WERI-Rb-1 (cell line): ENCODE results near the gene COL20A1.

Experiments used
- DNase-seq: peaks from one replicate; pipeline ENCODE4 v3.0.0-alpha.2; 2020
- H3K27ac ChIP-seq: fragments of 250-450 bp; sonication (Bioruptor Pico); 2 replicates; pipeline ENCODE4 v1.5.1; 2020; ENCODE audit warnings: mild to moderate bottlenecking, moderate library complexity
- H3K27me3 ChIP-seq: fragments of 250-450 bp; sonication (Bioruptor Pico); 2 replicates; pipeline ENCODE4 v1.5.1; 2021; ENCODE audit warnings: mild to moderate bottlenecking, low read depth, moderate library complexity; ENCODE audit not compliant: insufficient read depth, severe bottlenecking
- H3K36me3 ChIP-seq: fragments of 250-450 bp; sonication (Bioruptor Pico); 2 replicates; pipeline ENCODE4 v1.5.1; 2020; ENCODE audit warnings: mild to moderate bottlenecking, moderate library complexity
- H3K4me3 ChIP-seq: 2 replicates; pipeline ENCODE4 v1.5.1; 2011; ENCODE audit warnings: low read depth, mild to moderate bottlenecking, control low read depth, low read length
- H3K9me3 ChIP-seq: fragments of 250-450 bp; sonication (Bioruptor Pico); 2 replicates; pipeline ENCODE4 v1.5.1; 2021; ENCODE audit warnings: mild to moderate bottlenecking, moderate library complexity; ENCODE audit not compliant: severe bottlenecking
- TF ChIP-seq, protein P1 (sequence below): IDR thresholded peaks from 2 replicates; pipeline ENCODE4 v1.5.1; 2011; ENCODE audit warnings: low read depth, mild to moderate bottlenecking, control low read depth, inconsistent platforms, low read length

The COL20A1 gene

DNA sequence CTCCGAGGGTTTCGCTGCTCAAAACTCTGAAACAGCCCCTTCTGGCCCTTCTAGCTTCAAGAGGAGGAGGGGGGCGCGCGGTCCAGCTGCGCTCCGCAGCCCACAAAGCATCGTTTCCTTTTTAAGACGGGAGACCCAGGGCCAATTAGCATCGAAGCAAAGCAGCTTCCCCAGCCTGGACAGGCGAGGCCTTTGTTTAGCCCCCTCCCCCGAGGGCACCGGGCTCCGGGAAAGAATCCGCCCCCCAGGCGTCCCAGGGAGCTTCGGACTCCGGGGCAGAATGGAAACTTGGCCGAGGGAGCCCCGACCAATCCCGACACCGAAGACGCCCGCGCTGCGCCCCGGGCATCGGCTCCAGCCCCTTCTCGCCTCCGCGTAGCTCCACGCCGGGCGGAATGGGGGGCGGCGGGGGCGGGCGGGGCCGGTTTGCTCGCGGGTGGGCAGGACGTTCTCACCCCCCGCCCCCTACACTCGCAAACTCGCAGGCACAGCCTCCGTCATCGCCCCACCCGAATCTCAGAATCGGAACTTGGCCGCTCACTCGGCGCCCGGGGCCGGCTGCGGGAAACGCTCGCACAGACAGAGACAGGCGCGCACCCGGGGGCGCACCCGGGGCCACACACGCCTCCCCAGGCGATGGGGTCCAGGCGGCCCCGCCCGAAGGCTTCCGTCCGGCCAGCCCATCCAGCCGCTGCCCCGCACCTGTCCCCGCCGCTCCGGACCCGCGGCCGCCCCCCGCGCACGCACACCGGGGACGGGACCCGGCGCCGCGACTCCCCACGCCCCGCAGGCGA lies 39.4 kb upstream of the COL20A1 start:
- TF ChIP-seq, protein P1, sequence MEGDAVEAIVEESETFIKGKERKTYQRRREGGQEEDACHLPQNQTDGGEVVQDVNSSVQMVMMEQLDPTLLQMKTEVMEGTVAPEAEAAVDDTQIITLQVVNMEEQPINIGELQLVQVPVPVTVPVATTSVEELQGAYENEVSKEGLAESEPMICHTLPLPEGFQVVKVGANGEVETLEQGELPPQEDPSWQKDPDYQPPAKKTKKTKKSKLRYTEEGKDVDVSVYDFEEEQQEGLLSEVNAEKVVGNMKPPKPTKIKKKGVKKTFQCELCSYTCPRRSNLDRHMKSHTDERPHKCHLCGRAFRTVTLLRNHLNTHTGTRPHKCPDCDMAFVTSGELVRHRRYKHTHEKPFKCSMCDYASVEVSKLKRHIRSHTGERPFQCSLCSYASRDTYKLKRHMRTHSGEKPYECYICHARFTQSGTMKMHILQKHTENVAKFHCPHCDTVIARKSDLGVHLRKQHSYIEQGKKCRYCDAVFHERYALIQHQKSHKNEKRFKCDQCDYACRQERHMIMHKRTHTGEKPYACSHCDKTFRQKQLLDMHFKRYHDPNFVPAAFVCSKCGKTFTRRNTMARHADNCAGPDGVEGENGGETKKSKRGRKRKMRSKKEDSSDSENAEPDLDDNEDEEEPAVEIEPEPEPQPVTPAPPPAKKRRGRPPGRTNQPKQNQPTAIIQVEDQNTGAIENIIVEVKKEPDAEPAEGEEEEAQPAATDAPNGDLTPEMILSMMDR: no peak
- no peak for DNase-seq
- no peak overlapping the region for H3K27ac ChIP-seq
- no peaks in the 10 kb centered on the region for H3K36me3 ChIP-seq
- H3K4me3 ChIP-seq: peak overlapping the region; percentile 27
- H3K9me3 ChIP-seq: no peaks in the 10 kb centered on the region
- H3K27me3 ChIP-seq: peaks cover 10% of the 10 kb centered on the region

DNA sequence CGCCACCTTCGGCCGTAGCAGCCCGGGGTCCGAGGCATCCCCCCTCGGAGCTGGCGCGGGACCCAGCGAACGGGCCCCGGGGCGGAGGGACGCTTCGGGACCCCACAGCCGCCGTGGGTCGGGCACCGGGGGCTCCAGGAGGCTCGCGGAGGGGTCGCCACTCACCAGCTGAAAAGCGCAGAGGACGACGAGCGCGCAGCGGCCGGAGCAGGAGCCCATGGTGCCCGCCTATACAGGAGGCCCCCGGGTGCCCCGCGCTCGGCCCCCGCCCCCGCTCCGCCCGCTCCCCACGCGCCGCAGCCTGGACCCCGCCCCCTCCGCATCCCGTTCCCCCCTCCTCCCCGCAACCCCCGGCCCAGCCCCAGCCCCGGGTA lies 38.8 kb upstream of the COL20A1 start, which contains the start of gene NKAIN4:
Gene NKAIN4 (minus strand): TSS at position 232 of the 374 bp plus-strand sequence. CDS start 13 bp downstream, at position 219.
- H3K27ac ChIP-seq: no peak within 1 kb of the TSS
- DNase-seq: no peak
- peak within 1 kb of the TSS; percentile 27 for H3K4me3 ChIP-seq
- H3K36me3 ChIP-seq: no peaks in the 10 kb centered on the region
- H3K27me3 ChIP-seq: peaks cover 10% of the 10 kb centered on the region
- H3K9me3 ChIP-seq: no peaks in the 10 kb centered on the region
- TF ChIP-seq, protein P1: no peak

DNA sequence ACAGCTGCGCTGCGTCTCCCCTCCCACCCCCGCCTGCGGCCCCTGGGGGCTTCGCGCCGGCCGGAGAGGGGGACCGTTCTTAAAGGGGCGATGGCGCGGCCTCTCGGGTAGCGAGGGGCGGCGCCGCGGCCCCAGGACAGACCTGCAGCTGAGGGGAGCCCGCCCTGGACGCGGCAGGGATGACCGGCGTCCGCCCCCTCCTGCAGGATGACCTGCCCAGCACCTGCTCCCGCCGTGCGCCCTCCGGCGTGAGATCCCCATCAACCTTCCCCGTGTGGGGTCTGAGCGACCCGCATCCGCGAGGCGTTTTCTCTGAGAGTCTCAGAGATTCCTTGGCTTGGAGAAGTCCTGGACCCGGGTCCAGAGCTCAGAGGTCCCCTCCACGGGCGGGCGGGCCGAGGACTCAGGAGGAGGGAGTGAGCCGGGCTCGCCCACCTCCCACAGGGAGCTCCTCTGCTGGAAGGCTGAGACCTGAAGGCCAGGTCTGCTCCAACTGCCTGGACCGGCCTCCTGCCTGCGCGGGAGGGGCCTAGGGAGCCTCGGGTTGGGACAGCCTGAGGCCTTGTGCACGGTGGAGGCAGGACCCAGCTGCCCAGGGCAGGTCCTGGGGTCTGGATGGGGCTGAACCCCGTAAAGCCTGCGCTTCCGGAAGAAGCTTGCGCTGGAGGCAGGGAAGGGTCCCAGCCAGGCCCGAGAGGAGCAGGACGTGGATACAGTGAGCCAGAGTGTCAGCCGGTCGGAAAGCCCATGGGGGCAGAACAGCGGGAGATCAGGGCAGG lies 38.2 kb upstream of the COL20A1 start:
- DNase-seq: peak; percentile 51
- Histone ChIP-seq H3K36me3 (no peaks in the 10 kb centered on the region), H3K9me3 (no peaks in the 10 kb centered on the region), H3K27me3 (peaks cover 10% of the 10 kb centered on the region), H3K4me3 (peak overlapping the region; percentile 21), H3K27ac (no peak overlapping the region)
- TF ChIP-seq, protein P1: peak; percentile 51

DNA sequence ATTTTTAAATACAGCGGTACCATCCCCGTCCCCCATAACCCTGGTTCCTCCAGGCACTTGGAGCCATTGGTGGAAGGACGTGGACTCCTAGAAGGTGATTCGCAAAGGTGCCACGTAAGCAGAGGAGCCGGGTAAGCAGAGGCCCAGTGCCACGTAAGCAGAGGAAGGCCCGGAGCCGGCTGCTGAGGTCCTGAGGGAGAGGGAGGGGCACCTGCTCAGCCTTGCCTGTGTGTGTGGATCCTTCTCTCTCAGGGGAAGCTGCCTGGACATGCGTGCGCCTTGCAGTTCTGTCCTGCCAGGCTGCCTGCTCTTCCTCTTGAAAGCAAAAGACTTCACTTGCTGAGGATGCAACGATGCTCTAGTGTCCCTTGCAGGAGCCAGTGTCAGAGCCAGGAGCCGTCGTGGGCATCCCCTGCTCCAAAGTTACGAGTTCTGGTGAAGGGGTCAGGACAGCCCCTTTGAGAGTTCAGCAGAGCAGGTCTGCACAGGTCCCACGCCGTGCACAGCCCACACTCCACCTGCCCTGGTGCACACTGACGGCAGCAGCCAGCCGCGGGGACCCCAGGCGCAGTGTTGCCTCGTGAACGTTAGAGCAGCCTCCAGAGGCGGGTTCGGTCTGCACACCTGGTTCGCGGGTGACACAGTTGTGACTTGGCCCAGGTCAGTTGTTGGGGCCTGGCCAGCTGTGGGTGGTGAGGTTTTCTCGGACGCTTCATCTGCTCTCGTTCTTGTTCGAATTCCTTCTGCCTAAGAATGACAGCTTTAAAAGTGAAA lies 36.9 kb upstream of the COL20A1 start:
- Histone ChIP-seq H3K4me3 (no peak overlapping the region), H3K27me3 (peaks cover 10% of the 10 kb centered on the region), H3K9me3 (no peaks in the 10 kb centered on the region), H3K27ac (no peak overlapping the region), H3K36me3 (no peaks in the 10 kb centered on the region)
- no peak for DNase-seq
- TF ChIP-seq, protein P1: 0 out of 2 replicates have a peak, but pooled peaks have one; percentile 0

DNA sequence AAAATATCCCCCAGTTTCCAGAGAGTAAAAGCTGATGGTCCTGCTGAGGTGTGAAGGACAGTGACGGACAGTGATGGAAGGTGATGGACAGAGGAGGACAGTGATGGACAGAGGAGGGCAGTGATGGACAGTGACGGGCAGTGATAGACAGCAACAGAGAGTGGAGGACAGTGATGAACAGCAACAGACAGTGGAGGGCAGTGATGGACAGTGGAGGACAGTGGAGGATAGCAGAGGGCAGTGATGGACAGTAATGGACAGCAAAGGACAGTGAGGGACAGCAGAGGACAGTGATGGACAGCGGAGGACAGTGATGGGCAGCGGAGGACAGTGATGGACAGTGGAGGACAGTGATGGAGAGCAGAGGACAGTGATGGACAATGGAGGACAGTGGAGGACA lies 36.0 kb upstream of the COL20A1 start:
- H3K4me3 ChIP-seq: no peak overlapping the region
- no peaks in the 10 kb centered on the region for H3K9me3 ChIP-seq
- TF ChIP-seq, protein P1: no peak
- H3K27ac ChIP-seq: no peak overlapping the region
- H3K27me3 ChIP-seq: peaks cover 10% of the 10 kb centered on the region
- DNase-seq: no peak
- no peaks in the 10 kb centered on the region for H3K36me3 ChIP-seq
